ENCODE measurements around the gene CNKSR2. TPM values are rescaled to one million over a fixed set of nuclear protein-coding genes. Genes with fewer than 3 reads are reported as not detected.
A peak's percentile ranks its signal among the peaks of the same experiment; 100 is the strongest.

CNKSR2 gene
- total RNA-seq = not detected in 2 replicates

DNA sequence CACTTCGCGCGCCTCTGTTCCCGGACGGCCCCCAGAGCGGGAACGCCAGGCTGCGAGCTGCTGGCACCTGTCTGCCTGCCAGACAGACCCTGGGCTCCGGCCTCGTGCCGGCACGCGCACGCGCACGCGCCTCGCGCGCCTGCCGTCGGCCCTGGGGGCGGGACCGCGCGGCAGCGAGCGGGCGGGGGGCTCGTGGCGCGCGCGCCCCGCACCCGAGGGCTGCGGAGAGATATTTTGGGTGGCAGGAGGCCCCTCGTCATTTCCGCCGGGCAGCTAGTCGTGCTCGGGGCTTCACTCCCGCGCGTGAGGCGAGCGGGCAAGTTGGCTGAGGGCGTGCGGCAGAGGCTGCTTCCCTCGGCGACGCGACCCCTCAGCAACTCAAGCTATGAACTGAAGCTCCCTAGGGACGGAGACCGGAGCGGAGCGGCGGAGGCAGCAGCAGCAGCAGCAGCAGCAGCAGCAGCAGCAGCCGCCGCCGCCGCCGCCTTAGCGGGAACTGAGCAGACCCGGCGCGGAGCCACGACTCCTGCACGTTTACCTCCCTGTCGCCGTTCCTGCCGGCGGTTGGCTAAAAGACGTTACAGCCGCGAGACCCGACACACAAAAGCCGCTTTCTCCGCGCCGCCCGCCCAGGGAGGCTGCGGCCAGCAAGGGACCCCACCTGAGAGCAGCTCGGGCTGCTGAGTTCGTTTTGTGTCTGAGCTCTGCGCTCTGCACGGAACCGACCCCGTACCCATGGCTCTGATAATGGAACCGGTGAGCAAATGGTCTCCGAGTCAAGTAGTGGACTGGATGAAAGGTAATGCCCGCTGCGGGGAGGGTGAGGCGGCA lies at the start of gene CNKSR2:
CNKSR2 (plus strand) TSS at position 256 of the 831 bp plus-strand sequence; CDS start at position 736, 480 bp downstream.
- DNase-seq (ENCODE audit: low read depth in 2 of 2) = peak; percentile 1 to 44

DNA sequence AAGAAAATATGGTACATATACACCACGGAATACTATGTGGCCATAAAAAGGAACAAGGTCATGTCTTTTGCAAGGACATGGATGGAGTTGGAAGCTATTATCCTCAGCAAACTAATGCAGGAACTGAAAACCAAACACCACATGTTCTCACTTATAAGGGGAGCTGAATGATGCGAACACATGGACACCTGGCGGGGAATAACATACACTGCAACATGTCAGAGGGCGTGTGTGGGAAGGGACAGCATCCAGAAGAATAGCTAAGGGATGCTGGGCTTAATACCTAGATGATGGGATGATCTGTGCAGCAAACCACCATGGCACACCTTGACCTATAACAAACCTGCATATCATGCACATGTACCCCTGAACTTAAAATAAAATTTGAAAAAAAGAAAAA lies 19.5 kb upstream of the CNKSR2 start:
- no peak for DNase-seq (ENCODE audit: low read depth in 2 of 2)

DNA sequence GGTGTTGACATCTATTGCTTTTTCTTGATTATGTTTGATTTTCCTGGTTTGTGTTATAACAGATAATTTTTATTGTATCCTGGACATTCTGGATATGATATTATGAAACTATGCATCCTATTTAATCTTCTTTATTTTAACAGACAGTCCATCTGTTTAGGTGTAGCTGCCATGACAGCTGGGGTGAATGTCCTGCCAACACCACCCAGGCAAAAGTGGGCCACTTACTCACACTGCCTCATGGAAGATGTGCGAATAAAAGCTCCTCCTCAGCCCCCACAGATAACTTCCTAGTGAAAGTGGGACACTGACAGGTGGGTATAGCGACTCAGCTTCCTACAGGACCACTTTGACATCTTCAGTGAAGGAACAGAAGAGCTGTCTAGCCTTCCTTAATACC lies 18.4 kb upstream of the CNKSR2 start:
- no peak for DNase-seq (ENCODE audit: low read depth in 2 of 2)

DNA sequence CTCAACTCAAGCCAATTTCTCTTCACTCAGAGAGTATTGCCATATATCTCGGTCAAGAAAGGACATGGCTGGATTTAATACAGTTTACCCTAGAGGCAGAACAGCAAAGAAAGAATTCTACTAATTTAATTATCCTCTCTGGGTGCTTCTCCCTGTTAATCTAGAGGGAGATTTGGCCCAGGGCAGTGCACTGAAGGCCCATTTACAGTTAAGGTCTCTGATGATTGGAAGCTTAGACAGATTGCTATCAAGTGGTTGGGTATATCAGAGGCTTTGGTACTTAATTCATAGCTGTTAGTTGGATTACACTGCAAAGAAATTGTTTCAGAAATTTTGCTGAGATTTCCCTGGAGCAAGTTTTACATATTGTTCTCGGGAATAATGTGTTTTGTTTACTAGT lies 4.6 kb upstream of the CNKSR2 start:
- DNase-seq (ENCODE audit: low read depth in 2 of 2) = no peak

DNA sequence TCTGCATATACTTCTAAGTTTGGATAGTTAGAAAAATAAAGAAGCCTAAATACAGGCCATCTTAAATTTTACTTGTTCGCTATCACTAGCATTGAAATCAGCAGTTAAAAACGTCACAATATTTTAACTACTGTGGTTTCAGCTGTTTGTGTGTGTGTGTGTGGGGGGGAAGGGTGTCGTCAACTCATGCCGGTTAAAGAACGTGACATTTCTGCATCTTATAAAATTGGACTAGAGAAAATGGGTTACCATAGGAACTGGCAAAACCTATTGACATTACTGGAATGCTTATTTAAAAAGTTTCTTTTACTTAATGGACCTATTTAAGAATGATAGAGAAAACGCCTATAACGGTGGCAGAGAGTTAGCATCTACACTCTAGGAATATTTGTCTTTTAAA lies 1.2 kb upstream of the CNKSR2 start:
- DNase-seq (ENCODE audit: low read depth in 2 of 2) = no peak

DNA sequence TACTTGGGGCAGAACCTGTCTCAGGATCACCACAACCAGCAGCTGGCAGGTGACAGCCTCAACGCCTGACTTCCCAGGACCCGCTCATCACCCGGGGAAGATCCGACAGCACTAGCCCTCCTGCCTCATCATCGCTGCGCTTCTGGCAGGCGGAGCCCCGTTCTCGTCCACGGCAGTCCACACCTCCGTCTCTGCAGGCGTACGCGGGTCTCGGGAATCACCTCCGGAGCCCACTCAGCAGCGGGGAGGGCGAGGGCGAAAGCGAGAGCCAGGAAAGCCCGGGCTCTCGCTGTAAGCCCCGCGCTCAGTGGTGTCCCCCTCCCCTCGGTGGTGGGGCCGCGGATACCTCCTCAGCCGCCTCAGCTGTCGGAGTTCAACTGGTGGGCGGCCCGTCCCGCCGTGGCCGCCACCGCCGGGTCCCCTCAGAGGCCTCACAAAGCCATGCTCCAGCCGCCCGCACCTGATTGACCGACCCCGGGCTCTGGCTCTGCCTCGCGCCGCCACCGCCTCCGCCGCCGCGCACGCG lies 518 bp upstream of the CNKSR2 start:
- DNase-seq (ENCODE audit: low read depth in 2 of 2) = no peak

DNA sequence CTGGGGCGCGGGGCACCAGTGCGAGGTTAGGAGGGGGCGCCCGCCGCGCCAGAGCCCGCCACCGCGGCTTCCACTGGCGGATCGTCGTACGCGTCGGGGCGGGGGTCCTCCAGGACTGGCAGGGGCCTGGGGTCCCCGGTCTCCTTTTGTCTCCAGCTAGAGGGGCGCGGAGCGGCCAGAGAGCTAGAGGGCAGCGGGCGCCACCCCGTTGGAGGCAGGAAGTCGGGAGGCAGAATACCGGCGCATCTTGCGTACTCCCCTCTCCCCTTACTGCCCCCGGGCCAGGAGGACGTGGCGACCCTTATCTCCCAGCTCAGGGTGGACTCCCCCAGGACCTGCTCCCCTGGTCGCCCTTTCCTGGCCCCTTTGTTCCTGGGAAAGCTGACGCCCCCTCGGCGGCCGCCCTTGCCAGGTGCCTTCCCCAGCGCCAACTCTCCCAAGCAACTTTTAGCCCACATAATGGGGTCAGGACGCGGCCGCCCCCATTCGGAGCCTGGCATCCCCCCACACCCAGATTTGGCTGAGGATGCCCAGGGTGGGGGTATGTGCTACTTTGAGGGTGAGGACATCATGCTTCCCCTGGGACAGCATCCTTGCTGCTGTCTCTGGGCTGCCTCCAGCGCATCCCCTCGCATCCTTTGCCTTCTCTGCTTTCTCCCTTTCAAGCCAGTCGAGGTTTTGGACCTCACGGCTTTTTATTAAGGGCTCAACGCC lies 933 bp downstream of the CNKSR2 start:
- DNase-seq (ENCODE audit: low read depth in 2 of 2) = no peak

DNA sequence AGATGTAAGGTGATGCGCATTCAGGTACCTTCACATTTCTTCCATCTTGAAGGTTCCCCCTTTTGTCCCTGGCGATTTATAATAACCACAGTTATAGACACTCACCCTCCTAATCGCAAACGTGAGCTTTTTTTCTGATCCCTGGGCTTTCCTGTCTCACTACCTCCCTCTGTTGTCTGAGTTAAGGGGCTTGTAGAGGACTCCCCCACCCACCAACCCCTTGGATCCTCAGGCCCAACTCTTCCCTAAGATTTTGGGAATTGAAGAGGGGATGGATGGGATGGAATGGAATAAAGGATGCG lies 1.4 kb downstream of the CNKSR2 start:
- no peak for DNase-seq (ENCODE audit: low read depth in 2 of 2)

DNA sequence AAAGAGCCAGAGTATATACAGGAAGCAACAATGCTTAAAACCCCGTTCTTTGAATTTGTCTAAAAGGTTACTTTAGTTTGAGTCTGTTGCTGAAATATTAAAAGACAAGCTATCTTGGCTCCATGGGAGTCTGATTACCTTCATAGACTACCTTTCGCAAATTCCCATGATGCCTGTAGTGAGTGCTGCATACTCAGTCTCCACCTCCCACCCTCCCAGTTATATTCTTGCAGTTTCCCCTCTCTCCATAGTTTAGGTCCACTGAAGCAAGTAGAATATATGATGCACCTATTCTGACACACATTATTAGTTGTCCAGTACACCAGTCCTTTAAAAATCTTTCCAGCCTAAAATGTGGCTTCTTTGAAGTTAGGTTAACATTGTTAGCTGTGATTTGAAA lies 2.4 kb downstream of the CNKSR2 start:
- no peak for DNase-seq (ENCODE audit: low read depth in 2 of 2)

DNA sequence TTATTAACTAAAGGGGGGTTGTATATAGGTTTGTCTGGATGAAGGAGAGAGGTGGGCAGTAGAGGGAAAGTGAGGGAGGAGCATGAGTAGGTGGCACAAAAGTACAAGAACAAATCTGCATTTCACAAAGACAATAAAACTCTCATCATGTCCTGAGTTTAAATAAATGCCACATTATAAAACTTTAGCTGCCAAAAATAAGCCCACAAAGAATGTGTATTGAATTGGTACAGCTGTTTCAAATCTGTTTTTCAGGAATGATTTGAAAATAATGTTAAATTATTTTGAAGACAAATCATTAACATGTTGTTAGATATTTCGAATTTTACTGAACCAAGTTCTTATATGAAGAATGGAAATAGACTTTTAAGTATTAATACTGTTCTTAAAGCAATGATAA lies 5.8 kb downstream of the CNKSR2 start:
- no peak for DNase-seq (ENCODE audit: low read depth in 2 of 2)

DNA sequence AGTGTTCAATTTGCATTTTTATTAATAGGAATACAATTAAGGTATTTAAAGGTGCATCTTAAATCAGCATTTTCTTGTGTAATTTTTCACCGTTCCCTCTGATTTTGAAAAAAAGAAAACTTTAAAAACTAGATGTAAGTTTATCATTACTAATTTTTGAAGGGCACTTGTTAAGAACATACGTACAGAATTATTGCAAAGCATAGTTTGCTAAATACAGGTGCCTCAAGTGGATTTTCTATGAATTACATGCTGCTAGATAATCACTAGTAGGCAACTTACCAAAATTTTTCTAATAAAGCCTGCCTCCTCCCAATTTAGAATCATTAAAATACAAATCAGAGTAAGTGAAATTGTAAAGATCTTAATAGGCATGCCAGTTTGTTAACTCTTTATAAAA lies 8.5 kb downstream of the CNKSR2 start:
- DNase-seq (ENCODE audit: low read depth in 2 of 2) = no peak

DNA sequence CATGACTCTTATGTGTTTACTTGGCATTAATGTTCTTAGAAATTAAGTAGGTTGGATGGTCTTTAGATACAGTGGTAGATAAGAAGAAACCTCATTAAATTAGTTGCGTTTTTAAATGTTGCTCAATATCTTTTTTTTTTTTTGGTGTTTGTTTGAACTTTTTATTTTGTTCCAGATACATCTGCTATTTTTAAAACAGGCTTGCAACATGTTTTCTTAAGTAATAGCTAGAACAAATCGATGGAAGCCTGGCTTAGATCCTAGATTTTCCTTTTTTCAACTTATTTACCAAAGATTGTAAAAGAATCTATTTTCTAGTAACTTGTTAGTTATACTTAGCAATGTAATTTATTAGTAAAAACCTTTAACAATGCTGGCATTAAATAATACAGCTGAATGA lies 9.3 kb downstream of the CNKSR2 start:
- DNase-seq (ENCODE audit: low read depth in 2 of 2) = no peak

DNA sequence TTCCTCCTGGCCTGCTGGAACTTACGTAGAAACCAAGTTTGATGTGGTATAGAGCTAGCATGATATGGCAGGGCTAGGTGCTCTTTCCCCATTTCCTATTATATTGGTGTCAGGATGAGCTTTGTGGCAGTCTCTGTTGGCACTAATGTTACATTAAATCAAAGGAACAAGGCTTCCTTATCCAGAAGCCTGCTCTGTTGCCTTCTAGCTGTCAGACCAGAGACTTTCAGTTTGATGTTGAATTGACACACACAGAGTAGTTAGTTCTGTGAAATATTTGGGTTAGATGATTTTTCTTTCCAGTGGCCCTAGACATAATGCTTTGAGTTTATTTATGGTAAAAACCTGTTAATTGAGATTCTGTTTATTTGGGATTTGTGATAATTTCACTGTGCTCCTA lies 10.0 kb downstream of the CNKSR2 start:
- DNase-seq (ENCODE audit: low read depth in 2 of 2) = no peak

DNA sequence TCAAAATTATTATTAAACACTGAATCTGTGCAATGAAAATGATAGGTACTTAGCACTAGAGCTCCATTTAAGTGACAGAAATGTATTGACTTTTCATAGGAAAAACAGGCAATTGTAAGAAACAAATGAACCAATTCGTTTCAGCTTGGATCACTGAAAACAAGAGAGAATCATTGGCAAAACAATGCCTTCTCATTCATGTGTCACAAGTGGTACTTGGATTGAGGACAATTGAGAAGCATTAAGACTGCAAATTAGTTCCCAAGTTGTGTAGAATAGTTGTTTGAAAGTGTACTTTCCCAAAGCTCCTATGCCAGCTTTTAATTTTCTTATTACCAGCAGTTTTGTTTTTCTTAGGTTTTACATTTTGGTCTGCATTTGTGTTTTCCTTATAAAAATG lies 20.6 kb downstream of the CNKSR2 start:
- no peak for DNase-seq (ENCODE audit: low read depth in 2 of 2)

DNA sequence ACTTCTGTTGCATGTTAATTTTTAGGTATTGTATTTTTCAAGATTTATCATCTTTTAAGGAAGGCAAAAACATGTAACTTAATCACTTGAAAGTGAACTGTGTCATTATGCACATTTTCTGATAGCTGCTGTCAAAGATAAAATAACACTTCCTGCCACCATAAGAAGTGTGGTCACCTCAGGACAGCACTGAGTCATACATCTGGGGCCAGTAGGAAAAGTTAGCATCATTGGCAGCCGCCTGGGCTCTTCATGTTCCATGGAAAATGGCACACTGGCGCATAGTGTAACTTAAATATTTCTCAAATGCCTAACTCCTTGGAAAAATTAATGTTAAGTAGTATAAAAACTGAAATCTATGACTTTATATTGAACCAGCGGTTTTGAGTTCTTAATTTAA lies 24.2 kb downstream of the CNKSR2 start:
- no peak for DNase-seq (ENCODE audit: low read depth in 2 of 2)

DNA sequence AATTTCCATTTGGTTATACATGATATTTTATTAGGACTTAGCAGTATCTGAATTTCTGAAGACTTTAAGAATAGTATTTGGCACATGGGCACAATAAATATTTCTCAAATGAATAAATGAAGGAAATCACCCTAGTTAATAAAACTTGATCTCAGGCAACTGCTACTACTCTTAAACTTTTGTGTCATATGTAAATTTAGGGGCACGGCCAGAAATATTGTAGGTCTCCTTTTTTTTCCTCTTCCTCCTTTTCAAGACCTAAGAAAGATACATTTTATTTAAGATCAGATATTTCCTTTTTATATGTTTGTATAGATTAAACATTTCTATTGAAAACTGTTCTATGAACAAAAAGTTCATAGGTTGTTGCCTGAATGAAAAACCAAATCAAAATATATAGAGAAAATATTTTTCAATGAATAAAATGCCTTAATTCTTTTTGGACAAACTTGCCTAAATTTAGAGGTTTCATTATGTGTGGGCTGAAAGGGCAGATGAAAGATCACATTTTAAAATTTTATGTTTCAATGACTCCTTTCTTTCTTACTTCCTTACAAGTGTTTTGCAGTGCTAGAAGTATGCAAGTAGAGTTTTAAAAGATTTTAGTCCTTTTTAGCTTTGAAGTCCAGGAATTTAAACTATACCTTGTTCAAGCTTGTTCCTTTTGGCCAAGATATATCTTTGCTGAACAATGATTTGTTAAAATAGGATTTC lies 26.3 kb downstream of the CNKSR2 start:
- DNase-seq (ENCODE audit: low read depth in 2 of 2) = no peak

DNA sequence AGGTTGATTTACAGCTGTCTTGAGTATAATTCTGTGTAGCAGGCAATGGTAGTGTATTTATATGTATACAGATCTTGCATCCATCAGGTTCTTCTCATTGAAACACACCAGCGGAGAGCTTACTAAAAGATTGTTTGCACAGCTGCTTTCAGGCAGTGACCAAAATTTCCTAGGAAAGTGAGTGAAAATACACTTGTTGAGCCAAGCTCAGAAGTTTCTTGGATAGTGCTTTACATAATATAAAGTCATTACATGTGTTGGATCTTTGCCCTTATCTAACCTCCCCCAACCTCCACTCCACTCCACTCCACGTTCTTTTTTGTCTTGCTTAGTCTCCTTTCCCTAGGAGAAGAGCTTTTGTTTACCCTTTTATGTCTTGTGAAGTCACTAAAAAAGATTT lies 34.1 kb downstream of the CNKSR2 start:
- no peak for DNase-seq (ENCODE audit: low read depth in 2 of 2)

DNA sequence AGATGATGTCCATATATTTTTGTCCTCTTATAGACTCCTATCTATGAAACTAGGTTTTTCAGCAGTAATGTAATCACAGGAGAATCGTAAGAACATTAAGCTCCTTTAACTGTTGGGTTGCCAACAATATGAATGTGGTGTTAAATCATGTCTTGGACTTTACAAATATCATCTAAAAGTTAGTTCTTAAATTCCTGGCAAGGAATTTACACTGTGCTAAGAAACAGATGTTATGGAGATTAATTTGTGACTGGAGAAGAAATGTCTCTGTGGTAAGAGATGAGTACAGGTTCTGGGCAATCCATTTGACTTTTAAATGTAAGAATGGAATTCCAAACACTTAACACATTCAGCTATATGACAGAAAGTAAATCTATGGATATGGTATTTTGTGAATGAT lies 34.6 kb downstream of the CNKSR2 start:
- no peak for DNase-seq (ENCODE audit: low read depth in 2 of 2)

DNA sequence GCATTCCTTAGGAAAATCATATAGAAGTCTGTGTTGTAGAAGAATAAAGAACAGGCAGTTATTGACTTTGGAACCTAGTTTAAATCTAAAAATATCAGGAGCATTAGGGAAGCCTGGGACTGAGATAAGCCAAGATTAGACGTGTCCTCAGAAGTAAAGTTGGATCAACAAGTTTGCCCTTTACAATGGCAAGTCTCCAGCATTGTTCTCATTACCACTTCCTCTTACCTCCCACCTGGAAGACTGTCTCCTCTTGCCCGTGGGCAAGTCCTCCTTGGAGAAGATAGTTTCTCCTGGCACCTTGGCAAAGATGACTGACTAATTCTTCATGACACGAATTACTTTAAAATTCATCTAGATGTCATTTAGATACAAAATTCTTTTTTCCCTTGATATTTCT lies 37.8 kb downstream of the CNKSR2 start:
- no peak for DNase-seq (ENCODE audit: low read depth in 2 of 2)

DNA sequence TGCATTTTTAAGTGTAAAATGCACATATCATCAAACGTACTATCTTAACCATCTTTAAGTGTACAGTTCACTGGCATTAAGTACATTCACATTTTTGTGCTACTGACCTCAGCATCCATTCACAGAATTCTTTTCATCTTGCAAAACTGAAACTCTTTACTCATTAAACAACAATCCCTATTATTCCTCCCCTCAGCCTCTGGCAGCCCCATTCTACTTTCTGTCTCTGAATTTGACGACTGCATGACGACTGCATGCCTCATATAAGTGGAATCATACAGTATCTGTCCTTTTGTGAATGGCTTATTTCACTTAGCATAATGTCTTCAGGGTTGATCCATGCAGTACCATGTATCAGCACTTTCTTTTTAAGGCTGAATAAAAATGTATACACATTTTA lies 38.7 kb downstream of the CNKSR2 start:
- no peak for DNase-seq (ENCODE audit: low read depth in 2 of 2)

DNA sequence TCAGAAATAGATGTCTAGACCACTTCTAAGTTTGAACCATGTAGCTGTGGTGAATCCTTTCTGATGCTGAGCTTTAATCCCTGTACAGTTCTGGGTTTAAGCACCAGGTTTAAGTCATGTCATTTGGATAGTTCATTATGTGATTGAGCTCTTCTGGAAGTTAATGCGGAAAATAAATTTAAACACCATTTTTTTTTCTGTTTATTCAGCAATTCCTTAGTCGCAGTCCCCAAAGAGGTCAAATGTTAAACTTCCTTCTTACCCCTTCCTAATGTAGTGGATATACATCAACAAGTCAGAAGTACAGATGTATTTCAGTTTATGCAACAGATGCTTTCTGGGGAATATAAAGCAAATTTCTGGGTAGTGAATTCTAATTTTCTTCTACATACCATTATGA lies 52.9 kb downstream of the CNKSR2 start:
- no peak for DNase-seq (ENCODE audit: low read depth in 2 of 2)

DNA sequence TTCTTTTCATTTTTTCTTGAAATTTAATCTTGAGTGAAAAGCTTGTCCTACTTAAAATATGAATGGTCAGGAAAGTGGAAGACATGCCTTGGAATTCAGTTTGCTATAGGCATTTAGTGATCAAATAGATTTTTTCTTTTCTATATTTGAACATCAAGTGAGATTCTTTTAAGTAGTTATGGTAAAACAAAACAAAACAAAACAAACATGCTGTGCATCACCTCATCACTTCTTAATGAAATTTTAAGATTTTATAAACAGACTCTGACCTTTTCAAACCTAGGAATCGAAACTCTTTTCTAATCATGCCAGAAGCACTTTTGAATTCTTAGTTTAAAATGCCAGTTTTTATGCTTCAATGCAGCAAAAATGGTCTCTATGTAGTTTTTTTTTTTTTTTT lies 62.8 kb downstream of the CNKSR2 start:
- no peak for DNase-seq (ENCODE audit: low read depth in 2 of 2)

All from lung microvascular endothelial cell (primary cell).